ENCODE measurements around the gene ACOT4.
"Not testable (repeated sequence)": the region's sequence is repeated elsewhere in the genome, so short reads cannot be mapped to it uniquely, and the experiment has no call there.

Gene ACOT4

GRCh38 chr14:73582102-73582979 is 9.3 kb upstream of the ACOT4 start:
- DNase-seq: not testable (repeated sequence)

GRCh38 chr14:73588695-73589094 is 3.0 kb upstream of the ACOT4 start:
- DNase-seq: no peak

- no peak for DNase-seq
These were observed 2.6 kb upstream of the ACOT4 start for GRCh38 chr14:73589116-73589515.

- not testable (repeated sequence) for DNase-seq
These were observed 1.0 kb upstream of the ACOT4 start for GRCh38 chr14:73590673-73591004.

GRCh38 chr14:73594491-73594890 is 2.8 kb downstream of the ACOT4 start:
- DNase-seq: no peak

GRCh38 chr14:73599499-73599898 is 7.8 kb downstream of the ACOT4 start:
- no peak for DNase-seq

GRCh38 chr14:73602994-73603393 is 11.3 kb downstream of the ACOT4 start:
- no peak for DNase-seq

GRCh38 chr14:73606271-73606670 is 14.6 kb downstream of the ACOT4 start:
- no peak for DNase-seq

- DNase-seq: no peak
These were observed 15.6 kb downstream of the ACOT4 start for GRCh38 chr14:73607241-73607640.

GRCh38 chr14:73610687-73611086 is 19.0 kb downstream of the ACOT4 start:
- no peak for DNase-seq

- peak; percentile 20 for DNase-seq
These were observed 20.8 kb downstream of the ACOT4 start, which contains the start of gene ACOT6 for GRCh38 chr14:73612339-73613045. TSS of gene ACOT6 (plus strand) at chr14:73612517. CDS start at chr14:73612572, 55 bp downstream.

GRCh38 chr14:73613046-73613383 is 21.3 kb downstream of the ACOT4 start:
- no peak for DNase-seq

- DNase-seq: no peak
These were observed 21.8 kb downstream of the ACOT4 start for GRCh38 chr14:73613419-73613963.

GRCh38 chr14:73616831-73617230 is 25.2 kb downstream of the ACOT4 start:
- no peak for DNase-seq

GRCh38 chr14:73619524-73619923 is 27.9 kb downstream of the ACOT4 start:
- no peak for DNase-seq

GRCh38 chr14:73620268-73620667 is 28.6 kb downstream of the ACOT4 start:
- no peak for DNase-seq

GRCh38 chr14:73623504-73624054 is 31.9 kb downstream of the ACOT4 start:
- no peak for DNase-seq

- DNase-seq: no peak
These were observed 34.0 kb downstream of the ACOT4 start for GRCh38 chr14:73625706-73626105.

GRCh38 chr14:73627151-73627558 is 35.5 kb downstream of the ACOT4 start:
- no peak for DNase-seq

- DNase-seq: no peak
These were observed 38.5 kb downstream of the ACOT4 start for GRCh38 chr14:73630009-73630780.

GRCh38 chr14:73633116-73634010 is 41.7 kb downstream of the ACOT4 start:
- DNase-seq: peak; percentile 40

All from NCI-H524 treated with DMSO at 0.1 percent for 48 hours (cell line).